Measurements from ENCODE around the gene TAS2R16.

GRCh38 chr7:122975341-122975740 is 20.2 kb downstream of the TAS2R16 start:
- no peak for TF ChIP-seq CTCF (IDR thresholded peaks at IDR 0.05; ENCODE audit: low read length)
- TF ChIP-seq EZH2 (optimal IDR thresholded peaks at IDR 0.05; ENCODE audit: low read depth, low read length) = no peak
- no peak for TF ChIP-seq EZH2phosphoT487 (IDR thresholded peaks at IDR 0.05; ENCODE audit: low read length)

Measured in MM.1S (cell line).